Frontal cortex (tissue), 4 donors: ENCODE data around the gene IL17RB. TPM values are rescaled to one million over a fixed set of nuclear protein-coding genes. Genes with fewer than 3 reads are reported as not detected.

ENCODE experiments used
- DNase-seq, 2 donors: peaks; one replicate each; pipeline ENCODE4 v3.0.0; 2012; ENCODE audit warnings: low spot score in 2 of 2
- FAIRE-seq: peaks from 2 replicates; lab custom pipeline; 2012; peaks lifted over from hg19 to GRCh38; lab: Jason Lieb, UNC
- total RNA-seq: library from RNA; depleted of rRNA; stranded (reverse); fragments of >200 nt; gene quantifications from one replicate; pipeline ENCODE4 v1.2.3, GENCODE V29; 2014
- donor health status: control.
- donor health status: control.
- donor health status: control.

IL17RB gene
- total RNA-seq, 1 donor from 2014 or later, result 1.6 TPM

DNA sequence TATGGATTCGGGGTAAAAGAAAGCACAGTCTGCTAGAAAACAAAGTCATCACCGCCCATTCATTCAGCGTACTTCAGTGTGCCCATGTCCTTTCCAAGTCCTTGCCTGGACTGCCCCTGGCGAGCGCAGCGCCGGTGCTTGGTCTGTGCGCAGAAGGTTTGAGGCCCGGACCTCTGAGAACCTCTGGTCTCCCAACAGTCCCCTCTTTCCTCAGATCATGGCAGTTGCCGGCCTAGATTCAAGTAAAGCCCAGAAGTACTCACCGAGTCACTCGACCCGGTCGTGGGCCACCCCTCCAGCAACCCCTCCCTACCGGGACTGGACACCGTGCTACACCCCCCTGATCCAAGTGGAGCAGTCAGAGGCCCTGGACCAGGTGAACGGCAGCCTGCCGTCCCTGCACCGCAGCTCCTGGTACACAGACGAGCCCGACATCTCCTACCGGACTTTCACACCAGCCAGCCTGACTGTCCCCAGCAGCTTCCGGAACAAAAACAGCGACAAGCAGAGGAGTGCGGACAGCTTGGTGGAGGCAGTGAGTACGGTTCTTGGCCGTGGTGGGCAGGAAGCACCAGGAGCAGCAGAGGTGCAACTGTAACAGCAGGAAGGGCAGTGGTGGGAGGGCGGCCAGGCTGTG is 36.5 kb upstream of the IL17RB start:
- DNase-seq (no peak), FAIRE-seq (no peak)

DNA sequence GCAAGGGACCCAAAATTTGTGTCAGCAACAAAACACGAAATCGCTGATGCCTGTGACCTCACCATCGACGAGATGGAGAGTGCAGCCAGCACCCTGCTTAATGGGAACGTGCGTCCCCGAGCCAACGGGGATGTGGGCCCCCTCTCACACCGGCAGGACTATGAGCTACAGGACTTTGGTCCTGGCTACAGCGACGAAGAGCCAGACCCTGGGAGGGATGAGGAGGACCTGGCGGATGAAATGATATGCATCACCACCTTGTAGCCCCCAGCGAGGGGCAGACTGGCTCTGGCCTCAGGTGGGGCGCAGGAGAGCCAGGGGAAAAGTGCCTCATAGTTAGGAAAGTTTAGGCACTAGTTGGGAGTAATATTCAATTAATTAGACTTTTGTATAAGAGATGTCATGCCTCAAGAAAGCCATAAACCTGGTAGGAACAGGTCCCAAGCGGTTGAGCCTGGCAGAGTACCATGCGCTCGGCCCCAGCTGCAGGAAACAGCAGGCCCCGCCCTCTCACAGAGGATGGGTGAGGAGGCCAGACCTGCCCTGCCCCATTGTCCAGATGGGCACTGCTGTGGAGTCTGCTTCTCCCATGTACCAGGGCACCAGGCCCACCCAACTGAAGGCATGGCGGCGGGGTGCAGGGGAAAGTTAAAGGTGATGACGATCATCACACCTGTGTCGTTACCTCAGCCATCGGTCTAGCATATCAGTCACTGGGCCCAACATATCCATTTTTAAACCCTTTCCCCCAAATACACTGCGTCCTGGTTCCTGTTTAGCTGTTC is 35.0 kb upstream of the IL17RB start:
- no peak for DNase-seq
- no peak for FAIRE-seq

- no peak for DNase-seq
- no peak for FAIRE-seq
These were observed 33.9 kb upstream of the IL17RB start for GRCh38 chr3:53812434-53812833.

- DNase-seq (no peak), FAIRE-seq (no peak)
These were observed 33.1 kb upstream of the IL17RB start for GRCh38 chr3:53813229-53813628.

DNA sequence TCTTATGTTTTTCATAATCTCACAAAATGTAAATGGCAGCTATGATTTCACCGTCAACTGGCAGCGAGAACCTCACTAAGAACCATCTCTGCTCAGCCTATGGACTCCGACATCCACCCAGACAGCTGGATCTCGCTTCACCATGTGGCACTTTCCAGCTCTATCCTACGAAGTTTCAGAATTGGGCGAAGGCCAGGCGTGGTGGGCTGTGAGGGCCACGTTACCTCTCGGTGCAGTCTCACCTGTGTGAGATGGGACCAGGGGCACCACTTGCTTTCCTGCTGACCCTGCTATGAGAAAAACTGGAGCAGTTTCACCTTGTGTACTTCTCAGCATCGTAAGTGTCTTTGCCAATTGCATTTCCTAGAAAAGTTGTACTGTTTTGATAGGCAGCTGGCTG is 32.5 kb upstream of the IL17RB start:
- FAIRE-seq, result no peak

DNA sequence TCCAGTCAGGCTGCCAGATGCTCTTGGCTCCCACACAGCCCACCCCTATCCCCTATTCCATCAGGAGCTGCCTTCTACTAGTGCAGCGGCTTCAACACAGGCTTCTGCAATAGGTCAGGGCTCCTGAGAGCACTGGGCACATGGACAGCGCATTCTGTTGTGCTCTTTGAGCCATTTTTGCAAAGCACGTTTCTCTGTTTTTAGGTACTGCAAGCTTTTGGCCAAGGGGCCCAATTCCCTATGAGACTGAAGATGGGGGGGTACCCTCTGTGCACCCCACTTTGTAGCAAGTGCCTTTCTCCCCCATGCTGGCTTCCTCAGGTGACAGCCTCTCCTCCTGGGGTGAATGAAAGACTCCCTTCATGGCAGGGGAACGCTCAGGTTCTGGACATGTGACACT is 31.3 kb upstream of the IL17RB start:
- FAIRE-seq, result no peak
- no peak for DNase-seq

More for the DNA sequence above, 32.5 kb upstream of the IL17RB start:
- no peak for DNase-seq

- DNase-seq (no peak), FAIRE-seq (no peak)
These were observed 30.7 kb upstream of the IL17RB start for GRCh38 chr3:53815651-53816050.

GRCh38 chr3:53816425-53816824 is 29.9 kb upstream of the IL17RB start:
- DNase-seq (peak in 1 of 2 donors; percentile 27), FAIRE-seq (no peak)

- FAIRE-seq (no peak), DNase-seq (no peak)
These were observed 29.2 kb upstream of the IL17RB start for GRCh38 chr3:53817211-53817610.

GRCh38 chr3:53817809-53818208 is 28.6 kb upstream of the IL17RB start:
- DNase-seq (no peak), FAIRE-seq (no peak)

DNA sequence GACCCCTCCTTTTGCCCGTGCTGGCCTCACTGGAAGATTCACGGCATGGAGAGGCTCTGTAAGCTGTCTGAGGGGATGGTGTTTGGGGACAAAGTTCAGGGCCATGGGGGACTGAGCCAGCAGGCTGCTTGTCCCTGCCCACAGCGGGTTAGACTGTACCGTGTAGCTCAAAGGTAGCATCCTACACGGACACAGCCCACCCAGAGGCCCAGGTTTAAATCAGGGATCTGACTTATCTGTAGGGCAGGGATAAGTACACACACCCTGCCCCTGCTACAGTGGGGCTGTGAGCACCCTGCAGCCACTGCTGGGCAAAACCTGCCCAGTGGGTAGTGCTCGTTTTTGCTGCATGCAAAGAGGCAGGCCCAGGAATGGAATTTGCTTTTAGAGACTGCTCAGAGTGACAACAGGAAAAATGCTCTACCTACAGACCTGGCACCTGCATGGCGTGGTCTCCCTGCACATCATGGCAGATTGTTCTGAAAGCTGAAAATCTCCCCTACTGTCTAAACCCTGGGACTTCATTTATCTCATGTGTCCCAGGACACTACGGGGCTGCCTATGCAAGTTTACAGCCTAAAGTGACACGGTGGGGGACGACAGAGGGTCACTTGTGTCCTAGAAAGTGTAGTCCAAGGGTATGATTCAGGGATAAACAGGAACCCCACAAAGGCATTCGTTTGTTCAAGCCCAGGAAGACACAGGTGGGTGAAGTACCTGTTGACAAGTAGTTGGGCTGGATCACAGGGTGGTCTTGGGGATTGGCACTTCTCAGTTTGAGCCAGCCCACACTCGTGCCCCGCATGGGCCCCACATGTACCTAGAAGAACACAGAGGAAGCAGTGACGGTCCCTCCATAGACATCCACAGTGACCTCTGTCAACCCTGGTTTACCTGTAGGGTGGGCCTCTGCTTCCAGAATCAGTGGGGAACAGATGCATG is 27.9 kb upstream of the IL17RB start:
- FAIRE-seq (no peak), DNase-seq (no peak)

- DNase-seq, result no peak
- no peak for FAIRE-seq
These were observed 27.1 kb upstream of the IL17RB start for GRCh38 chr3:53819163-53819868.

- no peak for DNase-seq
- FAIRE-seq, result no peak
These were observed 26.3 kb upstream of the IL17RB start for GRCh38 chr3:53820084-53820483.

DNA sequence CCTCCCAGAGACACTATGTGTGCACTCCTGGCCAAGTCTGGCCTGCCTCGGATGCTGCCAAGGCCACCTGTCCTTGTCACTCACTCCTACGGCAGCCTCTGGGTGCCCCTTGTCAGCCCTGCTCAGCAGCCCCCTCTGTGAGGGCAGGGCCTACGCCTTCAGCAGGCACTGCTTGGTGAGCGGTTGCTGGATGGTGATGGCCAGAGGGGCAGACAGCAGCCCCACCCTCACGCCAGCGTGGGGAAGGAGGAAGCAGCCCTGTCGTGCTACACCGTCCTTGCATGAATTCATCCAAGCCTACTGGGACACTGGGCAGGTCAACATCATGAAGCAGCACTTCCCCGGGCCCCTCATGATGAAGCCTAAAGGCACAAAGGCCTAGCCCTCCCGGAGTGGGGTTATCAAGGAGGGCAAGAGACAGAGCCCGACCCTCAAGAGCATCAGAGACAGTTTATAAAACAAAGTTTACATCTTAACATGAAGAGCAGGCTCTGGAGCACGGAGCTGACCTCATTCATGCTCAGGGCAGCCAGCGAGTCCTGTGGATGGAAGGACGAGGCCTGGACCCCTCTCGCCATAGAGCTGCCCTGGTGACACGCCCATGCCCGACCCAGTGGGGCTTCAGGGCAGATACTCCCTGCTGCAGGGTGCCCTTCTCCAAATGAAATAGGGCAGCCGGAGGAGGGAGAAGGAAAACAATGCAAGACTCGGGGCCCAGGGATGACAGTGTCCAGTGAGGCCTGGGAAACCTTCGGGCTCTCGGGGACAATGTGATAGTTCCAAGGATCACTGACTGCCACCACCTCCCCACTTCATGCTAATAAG is 25.4 kb upstream of the IL17RB start:
- DNase-seq (no peak), FAIRE-seq (no peak)

DNA sequence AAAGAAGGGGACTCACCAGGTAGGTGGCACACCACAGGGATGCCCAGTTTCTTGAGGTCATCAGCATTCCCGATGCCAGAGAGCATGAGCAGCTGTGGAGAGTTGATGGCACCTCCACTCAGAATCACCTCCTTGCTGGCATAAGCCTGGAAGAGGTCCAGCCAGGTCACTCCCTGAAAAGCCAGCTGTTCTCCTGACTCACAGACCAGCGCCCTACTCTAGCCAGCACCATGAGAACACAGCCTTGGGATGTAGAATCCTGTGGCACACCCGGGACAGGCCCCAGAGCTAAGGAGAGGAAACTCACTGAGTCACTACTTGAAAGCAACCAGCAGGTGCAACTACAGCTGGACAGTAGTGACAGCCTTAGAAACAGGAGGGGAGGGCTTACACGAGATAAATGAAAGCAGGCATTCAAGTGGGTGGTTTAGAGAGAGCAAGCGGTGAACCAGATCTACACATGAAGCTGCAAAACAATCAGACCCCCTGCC is 24.7 kb upstream of the IL17RB start:
- FAIRE-seq (no peak), DNase-seq (no peak)

GRCh38 chr3:53822331-53822741 is 24.0 kb upstream of the IL17RB start:
- no peak for DNase-seq

DNA sequence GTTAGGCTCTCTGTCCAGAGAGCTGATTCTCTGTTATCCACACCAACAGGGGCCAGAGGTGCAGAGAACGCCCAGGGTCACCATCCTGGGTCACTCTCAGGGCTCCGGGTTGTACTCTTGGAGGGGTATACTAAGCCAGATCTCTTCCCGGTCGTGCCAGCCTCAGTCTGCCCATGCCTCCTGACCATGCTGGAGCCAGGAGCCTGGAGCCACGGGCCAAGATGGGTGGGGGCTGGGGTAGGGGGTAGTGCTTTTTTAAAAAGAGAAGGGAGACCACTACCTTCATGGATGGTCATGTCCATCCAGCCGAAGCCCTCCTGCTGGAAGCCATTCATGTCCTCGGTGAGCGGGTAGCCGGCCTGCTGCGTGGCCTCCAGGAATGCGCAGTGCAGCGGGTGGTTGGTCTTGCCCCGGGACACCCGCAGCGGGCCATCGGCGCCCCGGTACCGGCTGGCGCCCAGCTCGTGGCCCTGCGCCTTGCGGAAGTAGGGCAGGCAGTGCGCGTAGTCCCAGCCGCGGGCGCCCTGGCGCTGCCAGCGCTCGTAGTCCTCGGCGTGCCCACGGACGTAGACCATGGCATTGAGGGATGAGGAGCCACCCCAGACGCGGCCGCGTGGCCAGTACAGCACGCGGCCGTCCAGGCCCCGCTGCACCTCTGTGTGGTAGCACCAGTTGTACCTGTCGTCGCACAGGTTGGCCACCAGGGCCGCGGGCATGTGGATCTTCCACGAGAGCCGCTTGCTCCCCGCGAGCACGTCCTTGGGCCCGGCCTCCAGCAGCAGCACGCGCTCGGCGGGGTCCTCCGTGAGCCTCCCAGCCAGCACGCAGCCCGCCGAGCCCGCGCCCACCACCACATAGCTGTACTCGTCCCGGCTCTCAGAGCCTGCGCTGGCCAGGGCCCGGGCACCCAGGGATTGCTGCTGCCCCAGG is 23.1 kb upstream of the IL17RB start:
- DNase-seq, result no peak
- FAIRE-seq, result no peak

More at GRCh38 chr3:53822331-53822741, 24.0 kb upstream of the IL17RB start:
- no peak for FAIRE-seq
